Measurements from ENCODE around the gene CDH15.
"Not testable (repeated sequence)": the region's sequence is repeated elsewhere in the genome, so short reads cannot be mapped to it uniquely, and the experiment has no call there.

CDH15 gene

GRCh38 chr16:89241187-89242007 lies 69.8 kb downstream of the CDH15 start:
- peak overlapping the region; percentile 71 for H3K4me3 ChIP-seq
- TF ChIP-seq CTCF (IDR thresholded peaks at IDR 0.05) = no peak
- DNase-seq (ENCODE audit: low spot score) = peak; percentile 88
- peak overlapping the region; percentile 89 to 90 for H3K27ac ChIP-seq

DNA sequence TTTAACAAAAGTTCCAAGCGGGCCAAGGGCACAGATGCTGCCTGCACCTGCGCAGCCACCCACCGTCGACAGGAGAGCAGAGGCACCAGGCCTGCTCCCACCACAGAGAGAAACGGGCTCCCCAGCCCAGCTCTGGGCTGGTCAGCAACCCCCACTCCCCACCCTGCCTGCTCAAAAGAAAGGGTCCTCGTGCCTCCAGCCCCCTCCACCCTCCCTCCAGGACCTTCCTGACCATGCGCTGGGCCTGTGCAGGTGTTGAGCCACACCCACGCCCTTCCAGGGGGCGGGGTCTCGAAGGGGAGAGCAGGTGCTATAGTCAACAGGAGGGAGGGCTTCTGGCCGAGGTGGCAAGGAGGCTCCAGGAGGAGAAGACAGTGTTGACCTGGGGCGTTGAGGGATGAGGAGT lies 71.2 kb downstream of the CDH15 start:
- no peak overlapping the region for H3K4me3 ChIP-seq
- no peak overlapping the region for H3K27ac ChIP-seq
- no peak for DNase-seq (ENCODE audit: low spot score)
- TF ChIP-seq CTCF (IDR thresholded peaks at IDR 0.05) = no peak

GRCh38 chr16:89243664-89244063 lies 72.1 kb downstream of the CDH15 start:
- H3K27ac ChIP-seq = no peak overlapping the region
- TF ChIP-seq CTCF (IDR thresholded peaks at IDR 0.05) = no peak
- DNase-seq (ENCODE audit: low spot score) = no peak
- no peak overlapping the region for H3K4me3 ChIP-seq

GRCh38 chr16:89244264-89244663 lies 72.7 kb downstream of the CDH15 start:
- not testable (repeated sequence) for H3K4me3 ChIP-seq; DNase-seq (ENCODE audit: low spot score); H3K27ac ChIP-seq

DNA sequence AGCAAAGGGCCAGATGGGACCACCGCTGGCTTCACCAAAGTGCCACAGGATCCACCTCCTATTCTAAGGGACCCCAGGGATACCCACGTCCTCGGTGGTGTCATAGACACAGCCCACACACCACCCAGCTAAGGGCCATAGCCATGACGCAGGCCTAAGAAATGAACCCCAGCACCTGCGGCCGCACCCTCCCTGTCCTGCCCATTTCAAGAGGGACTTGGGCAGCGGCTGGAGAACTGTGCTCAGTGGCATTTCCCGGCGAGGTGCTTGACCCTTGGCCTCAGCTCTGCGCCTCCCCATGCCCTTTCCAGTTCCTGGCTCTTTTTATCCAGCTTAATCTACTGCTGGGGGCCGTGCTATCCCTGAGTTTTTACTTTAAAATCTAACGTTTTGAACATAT lies 73.2 kb downstream of the CDH15 start:
- H3K4me3 ChIP-seq = no peak overlapping the region
- no peak for DNase-seq (ENCODE audit: low spot score)
- no peak for TF ChIP-seq CTCF (IDR thresholded peaks at IDR 0.05)
- H3K27ac ChIP-seq = no peak overlapping the region
